ENCODE data around the gene TRPC3. TPM values are rescaled to one million over a fixed set of nuclear protein-coding genes. Genes with fewer than 3 reads are reported as not detected.

Gene TRPC3
- total RNA-seq, 1 experiment from 2014 or later = 0.05 TPM

- DNase-seq (ENCODE audit: low read depth, low spot score) = no peak
- in situ Hi-C loops (cut with HindIII; ENCODE audit: low pct_unique_long_range_greater_than_20kb, low sequenced_read_pairs) = no loop called here
Measured at GRCh38 chr4:121829511-121829910, 122.3 kb downstream of the TRPC3 start.

Other genes starting within 250 kb of the TRPC3 start
- not detected in 2 replicates for gene SMIM43, start 186.9 kb downstream of the TRPC3 start, total RNA-seq (2014; rRNA removed; shearing (Covaris generic))
- 31.5 and 35.5 TPM in 2 replicates for gene EXOSC9, start 150.7 kb downstream of the TRPC3 start, total RNA-seq (2014; rRNA removed; shearing (Covaris generic))
- 37.0 and 42.4 TPM in 2 replicates for gene CCNA2, start 128.2 kb downstream of the TRPC3 start, total RNA-seq (2014; rRNA removed; shearing (Covaris generic))
- gene BBS7, start 81.6 kb downstream of the TRPC3 start, total RNA-seq (2014; rRNA removed; shearing (Covaris generic)) = 12.4 and 13.0 TPM in 2 replicates
- gene BLTP1, start 200.3 kb upstream of the TRPC3 start, total RNA-seq (2014; rRNA removed; shearing (Covaris generic)) = 18.0 and 20.7 TPM in 2 replicates